GM21576 (cell line): Measurements from ENCODE around the gene ACSF3.

Experiments used
- ATAC-seq: cut with Tn5 transposase; IDR thresholded peaks from one replicate; pipeline ENCODE4 v1.9.1; 2021; ENCODE audit warnings: mild to moderate bottlenecking, moderate library complexity; ENCODE audit not compliant: unreplicated experiment

Gene ACSF3

DNA sequence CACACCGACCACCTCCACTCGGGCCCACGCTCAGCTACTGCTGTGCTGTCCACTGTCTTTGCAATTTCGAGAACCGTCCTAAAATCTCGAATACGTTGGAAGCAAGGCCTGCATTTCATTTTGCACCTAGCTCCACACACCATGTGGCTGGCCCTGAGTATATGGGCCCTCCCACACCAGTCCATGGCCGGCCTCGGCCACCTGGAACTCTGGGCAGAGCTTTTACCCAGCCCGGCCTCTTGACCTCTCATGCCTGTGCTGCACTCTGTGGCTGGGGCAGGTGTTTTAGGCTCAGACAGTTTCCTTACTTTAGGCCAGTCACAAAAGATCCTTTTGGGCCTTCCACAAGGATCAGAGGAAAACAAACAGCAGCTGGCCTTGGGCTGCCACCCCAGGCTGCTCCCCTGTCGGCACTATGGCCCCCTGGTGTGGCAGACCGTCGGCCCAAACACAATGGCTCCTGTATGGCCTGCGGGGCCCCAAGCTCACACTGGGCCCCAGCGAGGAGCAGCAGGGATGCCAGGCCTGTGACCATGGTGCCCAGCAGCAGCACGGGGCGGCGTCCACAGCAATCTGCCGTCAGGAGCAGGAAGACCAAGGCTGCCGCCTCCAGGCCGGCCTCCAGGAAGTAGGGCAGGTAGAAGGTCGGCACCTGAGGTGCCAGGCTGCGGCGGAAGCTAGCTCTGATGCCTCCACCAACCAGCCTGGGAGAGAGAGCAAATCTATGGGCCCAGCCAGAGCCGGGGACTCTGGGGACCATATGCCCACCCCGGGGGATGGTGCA lies 104.2 kb downstream of the ACSF3 start:
- no peak for ATAC-seq

DNA sequence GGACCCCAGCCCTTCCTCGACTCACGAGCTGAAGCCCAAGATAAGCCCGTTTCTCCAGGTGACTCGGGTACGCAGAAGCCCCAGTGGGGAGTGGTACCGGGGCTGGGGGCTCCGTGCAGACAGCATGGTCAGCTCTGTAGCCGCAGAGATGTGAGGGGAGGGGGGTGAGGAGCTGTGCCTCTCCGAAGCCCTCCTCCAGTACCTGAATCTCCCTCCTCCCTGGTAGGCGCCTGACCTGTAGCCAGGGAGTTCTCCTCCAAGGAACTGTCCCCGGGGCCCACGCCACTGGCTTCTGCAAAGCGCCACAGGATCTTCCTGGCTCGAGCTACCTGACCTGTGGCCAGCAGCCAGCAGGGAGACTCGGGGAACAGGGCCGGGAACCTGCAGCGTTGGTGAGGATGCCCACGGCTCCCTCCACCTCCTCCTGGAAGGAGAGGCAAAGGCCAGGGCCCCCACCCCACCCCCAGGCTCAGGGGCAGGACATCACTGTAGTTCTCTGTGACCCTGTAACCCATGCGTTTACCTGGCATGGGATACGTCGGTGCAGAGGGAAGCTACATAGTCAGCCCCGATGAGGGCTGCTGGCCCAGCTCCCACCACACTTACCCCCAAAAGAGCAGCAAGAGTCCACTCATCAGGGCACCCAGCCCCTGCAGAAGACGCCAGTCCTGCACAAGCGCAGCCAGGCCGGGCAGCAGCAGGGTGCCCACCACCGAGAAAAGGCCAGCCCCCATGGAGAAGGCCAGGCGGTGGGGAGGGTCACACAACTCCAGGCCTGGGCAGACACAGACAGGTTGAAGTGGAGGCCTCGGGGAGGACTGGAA lies 105.0 kb downstream of the ACSF3 start:
- ATAC-seq: no peak

DNA sequence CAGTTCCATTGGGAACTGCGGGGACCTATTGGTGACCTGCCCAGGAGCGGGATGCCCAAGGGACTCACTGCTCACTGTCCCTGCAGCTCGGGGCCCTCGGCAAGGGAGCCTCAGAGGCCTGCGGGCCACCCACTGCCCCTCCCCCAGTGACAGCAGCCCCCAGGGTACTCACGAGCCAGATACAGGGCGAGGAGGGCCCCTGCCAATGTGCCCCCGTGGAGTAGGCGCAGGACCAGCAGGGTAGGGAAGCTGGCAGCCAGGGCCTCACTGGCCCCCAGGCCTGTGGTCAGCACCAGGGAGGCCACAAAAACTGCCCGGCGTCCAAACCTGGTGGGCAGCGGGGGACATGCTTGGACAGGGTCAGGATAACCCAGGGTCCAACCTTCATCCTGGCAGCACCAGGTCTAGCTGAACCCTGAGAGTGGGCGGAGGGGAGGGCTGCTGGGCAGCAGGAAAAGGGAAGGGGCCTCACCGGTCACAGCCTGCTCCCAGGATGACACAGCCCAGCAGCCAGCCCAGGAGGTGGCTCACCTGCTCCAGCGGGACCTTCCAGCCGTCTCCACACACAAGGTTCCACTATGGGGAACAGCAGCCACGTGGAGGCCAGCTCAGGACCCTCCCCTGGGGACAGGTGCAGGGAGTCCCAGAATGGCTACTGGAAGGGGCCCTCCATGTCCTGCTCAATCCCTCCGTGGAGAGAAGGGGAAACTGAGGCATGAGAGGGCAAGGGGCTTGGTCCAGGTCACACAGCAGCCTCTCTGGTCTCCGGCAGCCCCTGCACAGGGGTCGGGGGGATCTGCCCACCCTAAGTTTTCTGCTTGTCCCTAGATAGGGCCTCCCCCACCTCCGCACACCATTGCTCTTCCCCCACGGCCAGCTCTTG lies 105.8 kb downstream of the ACSF3 start:
- no peak for ATAC-seq

DNA sequence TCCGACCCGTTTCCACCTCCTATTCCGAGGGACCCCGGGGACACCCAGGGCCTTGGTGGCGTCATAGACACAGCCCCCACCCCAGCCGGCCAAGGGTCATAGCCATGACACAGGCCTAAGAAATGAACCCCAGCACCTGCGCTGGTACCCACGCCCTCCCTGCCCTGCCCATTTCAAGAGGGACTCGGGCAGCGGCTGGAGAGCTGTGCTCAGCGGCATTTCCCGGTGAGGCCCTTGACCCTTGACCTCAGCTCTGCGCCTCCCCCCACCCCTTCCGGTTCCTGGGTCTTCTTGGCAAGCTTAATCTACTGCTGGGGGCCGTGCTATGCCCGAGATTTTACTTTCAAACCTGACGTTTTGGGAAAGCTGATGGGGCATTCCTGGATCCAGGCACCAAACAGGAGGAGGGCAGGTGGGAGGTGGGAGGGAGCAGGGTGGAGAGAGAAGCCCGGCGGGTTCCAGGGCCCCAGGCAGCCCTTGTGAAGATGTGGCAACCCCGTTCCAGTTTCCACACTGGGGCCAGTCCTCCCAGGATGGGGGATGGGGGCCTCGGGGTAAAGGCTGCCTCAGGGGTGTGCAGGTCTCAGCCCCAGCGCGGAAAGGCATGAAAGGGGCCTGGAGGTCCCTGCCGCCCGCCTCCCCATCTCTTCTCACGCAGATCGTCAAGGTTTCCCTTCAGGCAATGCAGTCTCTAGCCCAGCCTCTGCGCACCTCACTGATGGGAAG lies 106.6 kb downstream of the ACSF3 start, which contains the start of gene SLC22A31:
Gene SLC22A31 (minus strand): TSS at position 414 of the 726 bp plus-strand sequence. CDS start 36 bp downstream, at position 378.
- no peak for ATAC-seq

DNA sequence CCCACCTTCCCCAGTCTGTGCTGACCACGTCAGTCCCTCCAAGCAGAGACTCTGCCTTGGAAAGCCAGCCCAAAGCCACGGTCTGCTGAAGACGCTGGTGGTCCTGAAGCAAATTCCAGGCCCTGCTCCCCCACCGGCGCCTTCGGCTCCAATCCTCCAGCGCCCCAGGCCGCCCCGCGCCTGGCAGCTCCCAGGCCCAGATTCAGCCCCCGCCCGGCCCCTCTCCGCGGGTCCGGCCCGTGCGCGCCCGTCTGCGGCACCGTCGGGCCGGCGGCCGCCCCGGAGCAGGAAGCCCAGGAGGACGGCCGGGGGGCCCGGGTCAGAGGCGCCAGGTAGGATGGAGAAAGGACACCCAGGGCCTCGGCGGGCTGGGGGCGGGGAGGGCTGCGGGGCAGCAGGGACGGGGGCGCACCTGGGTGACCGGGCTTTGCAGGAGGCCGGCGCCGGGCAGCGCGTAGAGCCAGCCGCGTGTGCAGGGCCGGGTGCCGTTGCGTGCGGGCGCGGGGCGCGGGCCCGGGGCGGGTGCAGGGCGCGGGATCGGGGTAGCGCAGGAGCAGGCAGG lies 107.3 kb downstream of the ACSF3 start:
- ATAC-seq: no peak

DNA sequence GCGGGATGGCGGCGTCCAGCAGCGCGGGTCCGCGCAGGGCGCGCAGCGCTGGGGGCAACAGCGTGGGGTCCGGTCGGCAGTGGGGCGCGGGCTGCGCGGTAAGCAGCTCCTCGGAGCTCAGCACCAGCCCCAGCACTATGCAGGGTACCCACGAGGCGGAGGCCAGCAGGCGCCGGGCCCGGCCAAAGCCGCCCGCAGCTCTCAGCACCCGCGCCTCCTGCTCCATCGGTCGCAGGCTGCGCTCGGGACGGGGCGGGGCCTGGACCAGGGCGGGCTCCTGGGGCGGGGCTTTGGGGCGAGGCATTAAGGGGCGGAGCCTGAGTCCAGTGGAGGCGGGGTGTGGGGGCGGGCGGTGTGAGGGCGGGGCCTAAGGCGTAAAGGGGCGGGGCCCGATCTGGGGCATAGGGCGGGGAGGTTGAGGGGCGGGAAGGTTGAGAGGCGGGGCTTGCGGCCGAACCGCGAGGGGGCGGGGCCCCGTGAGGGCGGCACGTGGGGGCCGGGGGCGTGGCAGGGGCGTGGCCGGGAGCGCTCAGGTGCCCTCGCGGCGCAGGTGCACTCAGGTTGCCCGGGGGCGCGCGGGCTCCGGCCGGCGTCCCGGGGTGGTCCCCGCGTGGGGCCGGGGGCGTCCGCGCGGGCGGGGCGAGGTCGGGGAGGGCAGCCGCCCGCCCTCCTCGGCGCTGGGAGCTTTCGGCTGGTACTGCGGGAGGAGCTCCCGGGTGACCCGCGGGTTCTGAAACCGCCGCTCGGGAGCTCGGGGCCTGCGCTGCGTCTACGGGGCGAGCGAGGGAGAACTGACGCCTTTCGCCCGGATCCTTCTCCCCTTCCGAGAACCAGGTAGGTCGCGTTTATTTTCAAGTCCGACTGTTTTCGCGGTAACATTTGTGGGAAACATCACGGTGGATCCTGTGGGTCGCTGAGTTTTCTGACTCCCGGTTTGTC lies 108.1 kb downstream of the ACSF3 start:
- no peak for ATAC-seq

DNA sequence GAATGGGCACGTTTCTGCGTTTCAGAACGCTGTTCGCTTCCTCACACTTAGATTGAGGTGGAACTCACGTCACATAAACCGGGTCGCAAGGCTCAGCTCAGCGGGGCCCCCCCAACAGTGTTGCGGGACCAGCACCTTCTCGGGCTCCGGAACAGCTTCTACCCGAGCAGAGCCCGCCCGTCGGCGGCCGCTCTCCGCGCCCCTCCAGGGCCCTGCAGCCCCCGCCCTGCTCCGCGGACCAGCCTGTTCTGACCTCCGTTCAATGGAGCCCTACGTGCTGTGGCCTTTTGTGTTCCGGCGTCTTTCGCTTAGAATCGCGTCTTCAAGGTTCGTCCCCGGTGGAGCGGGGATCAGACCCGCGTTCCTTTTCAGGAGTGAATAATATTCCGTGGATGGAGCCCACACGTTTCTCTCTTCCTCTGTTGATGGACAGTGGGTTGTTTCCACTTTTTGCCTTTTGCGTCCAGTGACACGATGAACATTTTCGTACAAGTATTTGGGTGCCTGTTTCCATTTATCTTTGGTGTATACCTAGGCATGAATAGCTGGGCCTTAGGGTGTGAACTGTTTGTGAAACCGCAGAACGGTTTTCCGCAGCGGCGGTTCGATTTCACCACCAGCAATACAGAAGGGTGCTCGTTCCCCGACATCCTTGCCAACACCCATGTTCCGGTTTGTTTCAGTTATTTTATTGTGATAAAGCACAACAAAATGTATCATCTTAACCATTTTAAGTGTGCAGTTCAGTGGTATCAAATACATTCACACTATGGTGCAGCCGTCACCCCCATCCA lies 109.0 kb downstream of the ACSF3 start:
- ATAC-seq: no peak
